GM12892 (cell line): ENCODE data around the gene TBC1D3B.

Source experiments
- DNase-seq: peaks from one replicate; pipeline ENCODE4 v3.0.0; 2011; ENCODE audit not compliant: insufficient read length
- FAIRE-seq: peaks from 2 replicates; lab custom pipeline; 2011; peaks lifted over from hg19 to GRCh38; lab: Jason Lieb, UNC
- POLR2A ChIP-seq: IDR thresholded peaks from 2 replicates; pipeline ENCODE4 v1.6.1; 2011; ENCODE audit warnings: low read depth, low read length, control low read depth
- POLR2AphosphoS5 ChIP-seq: IDR thresholded peaks from 2 replicates; pipeline ENCODE4 v1.6.1; 2011; ENCODE audit warnings: low read depth, low read length, control low read depth
- TAF1 ChIP-seq: IDR thresholded peaks from 2 replicates; pipeline ENCODE4 v1.6.1; 2011; ENCODE audit warnings: low read depth, mild to moderate bottlenecking, control low read depth, low read length, borderline replicate concordance

The TBC1D3B gene

GRCh38 chr17:36117505-36118382 lies 58.7 kb downstream of the TBC1D3B start:
- no peak for FAIRE-seq
- TF ChIP-seq POLR2A (no peak), TAF1 (no peak), POLR2AphosphoS5 (no peak)
- no peak for DNase-seq
